ENCODE data around the gene MOV10. TPM values are rescaled to one million over a fixed set of nuclear protein-coding genes. Genes with fewer than 3 reads are reported as not detected.

The MOV10 gene
- total and polyA plus RNA-seq, 9 of the 15 experiments (the other 6 are each of a cell fraction or from before 2014, with no cell fraction given): 16.7 to 105 (median 49.5) TPM

DNA sequence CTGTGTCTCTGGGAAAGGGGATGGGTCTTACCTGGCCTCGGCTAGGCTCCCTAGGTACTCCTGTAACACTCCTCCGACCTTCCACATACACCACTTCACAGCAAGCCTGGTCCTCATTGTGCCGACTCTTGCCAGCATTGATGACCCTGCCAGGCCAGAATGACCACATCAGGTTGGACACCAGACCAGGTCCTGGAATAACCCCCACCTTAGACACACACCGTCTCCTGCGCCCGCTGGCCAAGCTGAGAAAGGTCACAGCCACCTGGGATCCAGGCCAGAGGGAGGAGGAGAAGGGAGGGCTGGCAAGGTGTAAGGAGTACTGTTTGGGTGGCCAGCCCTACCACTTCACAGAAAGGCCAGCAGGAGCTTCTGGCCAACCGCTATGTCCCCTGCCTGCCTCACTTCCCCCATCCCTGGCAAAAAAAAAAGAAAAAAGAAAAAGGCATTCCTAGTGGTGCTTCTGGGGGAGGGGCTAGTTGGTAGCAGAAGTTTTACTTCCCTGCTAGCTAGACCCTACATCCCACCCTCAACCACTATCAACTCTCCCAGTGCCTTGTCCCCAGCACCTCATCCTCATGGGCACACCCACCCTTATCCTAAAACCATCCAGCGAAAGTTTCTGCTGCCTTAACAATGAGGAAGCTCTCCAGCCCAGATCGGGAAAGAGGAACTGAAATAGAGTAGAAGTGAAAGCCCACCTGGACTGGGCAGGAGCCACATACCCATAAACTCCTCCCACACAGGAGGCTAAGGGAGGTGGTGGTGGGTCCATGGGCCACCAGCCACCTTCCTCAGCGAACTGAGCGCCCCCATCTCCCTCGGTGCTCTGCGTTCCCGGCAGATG is 39.2 kb downstream of the MOV10 start:
- 41% methylated on average over 13 of the region's 14 CpGs for WGBS (ENCODE audit: insufficient coverage, low coverage, missing lambda C conversion rate)
- Histone ChIP-seq H3K27ac (ENCODE audit: extremely low read depth, low read depth, low read length) (no peak overlapping the region), H3K9me3 (replicated peaks; ENCODE audit: control insufficient read depth, insufficient read depth, low read depth, low read length) (no peaks in the 10 kb centered on the region), H3K27me3 (ENCODE audit: control insufficient read depth in 2 of 2, insufficient read depth in 2 of 2, low read length in 2 of 2) (no peaks in the 10 kb centered on the region; a peak in 1 of 5 replicates), H2AFZ (ENCODE audit: low read depth, low read length) (peak overlapping the region; percentile 85), H3K79me2 (ENCODE audit: control insufficient read depth, insufficient read depth, low read length) (no peaks in the 10 kb centered on the region), H3K4me1 (replicated peaks in 1 of 2; ENCODE audit: control insufficient read depth in 2 of 2, insufficient read depth in 2 of 2, low read length in 2 of 2) (peaks cover 17 to 32% of the 10 kb centered on the region in 2 experiments; a peak in 4 of 5 replicates), H3K4me3 (peak overlapping the region; percentile 59), H3K9ac (ENCODE audit: insufficient read depth in 1 of 2, low read depth in 2 of 2, low read length in 2 of 2) (peak overlapping the region; percentile 50 to 91; a peak in 3 of 4 replicates), H3K36me3 (ENCODE audit: control insufficient read depth, insufficient read depth, low read length) (no peaks in the 10 kb centered on the region), H3K4me2 (ENCODE audit: insufficient read depth, low read length) (peak overlapping the region; percentile 85), H4K20me1 (replicated peaks; ENCODE audit: control insufficient read depth, insufficient read depth, low read length) (no peaks in the 10 kb centered on the region), H3K9me1 (ENCODE audit: control insufficient read depth, insufficient read depth, low read length) (no peaks in the 10 kb centered on the region)
- intact Hi-C loops (cut with micrococcal nuclease) (loop anchor here (2.0 to 10.0 kb wide), 2 partner anchors 359 to 431 kb away; partner anchors contain the start of gene LRIG2), in situ Hi-C loops (cut with MboI) (no loop called here)
- DNase-seq (ENCODE audit: extremely low read depth in 1 of 4, low spot score in 3 of 4) (peak in 1 of 4 experiments; percentile 45), FAIRE-seq (no peak), ATAC-seq (no peak)
- CTCF ChIA-PET (ENCODE audit: low intra/inter-chr PET ratio): no interaction called here
- POLR2A ChIA-PET: interaction anchor here (0.5 to 2.5 kb wide), 6 partner anchors 14 to 359 kb away, joined by 3 to 10 read pairs (median 4); partner anchors contain the start of gene LRIG2
- no TSS peak for BruUV-seq (replicated peaks)
- no peak for TF ChIP-seq SRSF7 (optimal IDR thresholded peaks at IDR 0.05; ENCODE audit: low read depth, low read length)
- TF ChIP-seq HDAC1 (IDR thresholded peaks at IDR 0.05): peak in 1 of 2 experiments; percentile 13; a peak in 1 of 4 replicates
- 0 out of 2 replicates have a peak, but pooled peaks have one; percentile 60 for TF ChIP-seq E2F5 (CRISPR knock-in tag; IDR thresholded peaks at IDR 0.05)
- TF ChIP-seq SPI1 (IDR thresholded peaks at IDR 0.05; ENCODE audit: borderline replicate concordance, low read depth, low read length): peak; percentile 98
- no peak for TF ChIP-seq FOXJ2 (tag; IDR thresholded peaks at IDR 0.05)
- TF ChIP-seq ARID1B (IDR thresholded peaks at IDR 0.05): peak; percentile 32; the same call in 1 of the 2 replicates
- no peak for TF ChIP-seq ZNF140 (CRISPR knock-in tag; IDR thresholded peaks at IDR 0.05)
- TF ChIP-seq ZBTB2 (IDR thresholded peaks at IDR 0.05): 0 out of 2 replicates have a peak, but pooled peaks have one; percentile 19
- TF ChIP-seq E2F3 (CRISPR knock-in tag; IDR thresholded peaks at IDR 0.05): 0 out of 2 replicates have a peak, but pooled peaks have one; percentile 18
- no peak for TF ChIP-seq MTF1 (CRISPR knock-in tag; IDR thresholded peaks at IDR 0.05; ENCODE audit: borderline replicate concordance)
- peak; percentile 62; the same call in 1 of the 2 replicates for TF ChIP-seq ZEB2 (IDR thresholded peaks at IDR 0.05)
- TF ChIP-seq E4F1 (CRISPR knock-in tag; IDR thresholded peaks at IDR 0.05; ENCODE audit: borderline replicate concordance): no peak
- peak; percentile 34; the same call in 1 of the 2 replicates for TF ChIP-seq VEZF1 (CRISPR knock-in tag; IDR thresholded peaks at IDR 0.05)
